HCT116 (cell line): ENCODE results near the gene ARL6. TPM values are rescaled to one million over a fixed set of nuclear protein-coding genes. Genes with fewer than 3 reads are reported as not detected.

Experiments used
- ATAC-seq: fragments of 200-7000 bp; cut with Tn5 transposase; 2 replicates; pipeline ENCODE4 v1.9.1; 2020; ENCODE audit warnings: mild to moderate bottlenecking, moderate library complexity
- BruUV-seq: library from RNA; stranded (reverse); fragments of 400-500 nt; replicated peaks from 2 replicates; lab custom pipeline; 2021; lab: Mats Ljungman, UMichigan
- CTCF ChIA-PET: fragments of 300-600 bp; sonication (Branson Sonifier 250); formaldehyde crosslinking; loops from one replicate; lab custom pipeline; 2021; ENCODE audit warnings: antibody characterized with exemption; lab: Charles Lee
- POLR2A ChIA-PET: fragments of 300-600, 350-600 bp; sonication (Branson Sonifier 250); formaldehyde crosslinking; loops from one replicate; lab custom pipeline; 2021; ENCODE audit warnings: antibody characterized with exemption; lab: Charles Lee
- RAD21 ChIA-PET, 2 experiments: fragments of 300-600 bp; sonication (Branson Sonifier 250); formaldehyde crosslinking; loops; one replicate each; lab custom pipeline; 2023; ENCODE audit warnings: low total read pairs in 2 of 2; ENCODE audit not compliant: uncharacterized antibody in 2 of 2, unreplicated experiment in 2 of 2, low non-redundant PET in 1 of 2; lab: Charles Lee
- DNase-seq: peaks from one replicate; pipeline ENCODE4 v3.0.0-alpha.2; 2010; ENCODE audit warnings: low read depth, low spot score
- H2AFZ ChIP-seq: fragments of 200-600 bp; shearing (Covaris generic), sonication (generic); 2 replicates; pipeline ENCODE4 v1.6.1; 2017; ENCODE audit warnings: low read depth, mixed run types, mixed read lengths, antibody characterized with exemption, low read length; ENCODE audit not compliant: poor library complexity, severe bottlenecking
- H3K27ac ChIP-seq: 2 replicates; pipeline ENCODE4 v1.5.1; 2012; ENCODE audit warnings: low read depth, low read length
- H3K27me3 ChIP-seq: fragments of 200-600 bp; sonication (generic); 2 replicates; pipeline ENCODE4 v1.6.1; 2016; ENCODE audit warnings: mixed run types, low read length, mixed read lengths; ENCODE audit not compliant: insufficient read depth
- H3K36me3 ChIP-seq, 2 experiments: fragments of 200-500 bp in 1 of 2; fragments of 200-600 bp in 1 of 2; sonication (Bioruptor generic) in 1 of 2; sonication (generic) in 1 of 2; 2 replicates each; pipeline versions ENCODE4 v1.5.1 to v1.6.1; 2014 to 2016; ENCODE audit warnings: low read length in 2 of 2, inconsistent platforms in 1 of 2, mixed read lengths in 1 of 2, mixed run types in 1 of 2; ENCODE audit not compliant: insufficient read depth in 2 of 2, control insufficient read depth in 1 of 2
- H3K4me1 ChIP-seq, 2 experiments: fragments of 200-600 bp in 1 of 2; sonication (generic) in 1 of 2; 2 replicates each; pipeline versions ENCODE4 v1.5.1 to v1.6.1; 2012 to 2017; ENCODE audit warnings: low read length in 2 of 2, inconsistent platforms in 1 of 2, mild to moderate bottlenecking in 1 of 2, mixed read lengths in 1 of 2, mixed run types in 1 of 2, moderate library complexity in 1 of 2; ENCODE audit not compliant: insufficient read depth in 2 of 2, control insufficient read depth in 1 of 2
- H3K4me2 ChIP-seq: fragments of 200-600 bp; sonication (generic); 2 replicates; pipeline ENCODE4 v1.6.1; 2017; ENCODE audit warnings: mixed run types, low read length, mixed read lengths
- H3K4me3 ChIP-seq, 2 experiments: fragments of 200-600 bp in 1 of 2; sonication (generic) in 1 of 2; replicated peaks in 1 of 2; 2 replicates each; pipeline ENCODE4 v1.5.1; 2011 to 2016; ENCODE audit warnings: low read length in 2 of 2, control low read depth in 1 of 2, low read depth in 1 of 2, mild to moderate bottlenecking in 1 of 2, mixed read lengths in 1 of 2, mixed run types in 1 of 2
- H3K79me2 ChIP-seq: fragments of 200-600 bp; sonication (generic); 2 replicates; pipeline ENCODE4 v1.6.1; 2017; ENCODE audit warnings: mild to moderate bottlenecking, mixed run types, low read length, moderate library complexity, mixed read lengths; ENCODE audit not compliant: insufficient read depth
- H3K9ac ChIP-seq: fragments of 200-600 bp; sonication (generic); 2 replicates; pipeline ENCODE4 v1.6.1; 2016; ENCODE audit warnings: low read length, mixed read lengths
- H3K9me2 ChIP-seq: fragments of 200-600 bp; sonication (generic), shearing (Covaris generic); 2 replicates; pipeline ENCODE4 v1.6.1; 2017; ENCODE audit warnings: mixed run types, mild to moderate bottlenecking, moderate library complexity; ENCODE audit not compliant: insufficient read depth
- H3K9me3 ChIP-seq, 2 experiments: fragments of 200-500 bp in 1 of 2; fragments of 200-600 bp in 1 of 2; sonication (Bioruptor generic) in 1 of 2; sonication (generic) in 1 of 2; 2 replicates each; pipeline ENCODE4 v1.6.1; 2014 to 2017; ENCODE audit warnings: low read length in 2 of 2, mixed read lengths in 2 of 2, inconsistent platforms in 1 of 2, low read depth in 1 of 2, mild to moderate bottlenecking in 1 of 2, mixed run types in 1 of 2, moderate library complexity in 1 of 2; ENCODE audit not compliant: control insufficient read depth in 1 of 2, insufficient read depth in 1 of 2
- H4K20me1 ChIP-seq: fragments of 200-600 bp; sonication (generic), shearing (Covaris generic); 2 replicates; pipeline ENCODE4 v1.6.1; 2017; ENCODE audit warnings: mixed run types, mild to moderate bottlenecking, moderate library complexity; ENCODE audit not compliant: insufficient read depth
- CBX3 ChIP-seq: IDR thresholded peaks from 2 replicates; pipeline ENCODE4 v1.6.1; 2012; ENCODE audit warnings: low read depth
- CEBPB ChIP-seq: IDR thresholded peaks from 2 replicates; pipeline ENCODE4 v1.6.1; 2012; ENCODE audit warnings: low read depth
- EGR1 ChIP-seq: IDR thresholded peaks from 2 replicates; pipeline ENCODE4 v1.6.1; 2012; ENCODE audit warnings: low read depth
- ELF1 ChIP-seq: IDR thresholded peaks from 2 replicates; pipeline ENCODE4 v1.6.1; 2012; ENCODE audit warnings: low read depth, borderline replicate concordance
- EZH2 ChIP-seq: fragments of 200-600 bp; sonication (generic); IDR thresholded peaks from 2 replicates; pipeline ENCODE4 v1.6.1; 2017; ENCODE audit warnings: antibody characterized with exemption, mixed run types
- FOSL1 ChIP-seq: IDR thresholded peaks from 2 replicates; pipeline ENCODE4 v1.6.1; 2012; ENCODE audit warnings: low read depth
- POLR2A ChIP-seq: IDR thresholded peaks from 2 replicates; pipeline ENCODE4 v1.7.0; 2011; ENCODE audit warnings: borderline replicate concordance; ENCODE audit not compliant: insufficient read depth, insufficient read length; ENCODE audit errors: extremely low read depth
- RAD21 ChIP-seq: IDR thresholded peaks from 2 replicates; pipeline ENCODE4 v1.6.1; 2012; ENCODE audit warnings: low read depth, mild to moderate bottlenecking
- SIN3A ChIP-seq: IDR thresholded peaks from 2 replicates; pipeline ENCODE4 v1.6.1; 2012; ENCODE audit warnings: low read depth
- SRF ChIP-seq: IDR thresholded peaks from 2 replicates; pipeline ENCODE4 v1.6.1; 2012; ENCODE audit warnings: low read depth
- TCF7L2 ChIP-seq: IDR thresholded peaks from 2 replicates; pipeline ENCODE4 v1.7.0; 2011; ENCODE audit warnings: borderline replicate concordance, inconsistent platforms; ENCODE audit not compliant: insufficient read depth, insufficient read length; ENCODE audit errors: extremely low read depth
- YY1 ChIP-seq: IDR thresholded peaks from 2 replicates; pipeline ENCODE4 v1.6.1; 2011; ENCODE audit warnings: low read length, low read depth, moderate library complexity, mild to moderate bottlenecking; ENCODE audit not compliant: insufficient replicate concordance; ENCODE audit errors: extremely low read depth
- ZBTB33 ChIP-seq: IDR thresholded peaks from 2 replicates; pipeline ENCODE4 v1.6.1; 2011; ENCODE audit warnings: mild to moderate bottlenecking, low read length, moderate library complexity; ENCODE audit not compliant: insufficient replicate concordance; ENCODE audit errors: extremely low read depth
- ZFX ChIP-seq: fragments of 450-650 bp; IDR thresholded peaks from 2 replicates; pipeline ENCODE4 v1.6.1; 2017
- intact Hi-C: fragments of 100-400 bp; cut with micrococcal nuclease; formaldehyde crosslinking; loops from 2 replicates; pipeline ENCODE4 v1.10.0; 2022
- total RNA-seq: library from RNA; stranded (reverse); gene quantifications from one replicate; pipeline ENCODE4 v1.2.1, GENCODE V29; 2021; ENCODE audit not compliant: unreplicated experiment
- TF ChIP-seq, protein P1 (sequence below), 3 experiments: fragments of 200-600 bp in 1 of 3; sonication (generic) in 1 of 3; IDR thresholded peaks in 2 of 3; conservative IDR thresholded peaks in 1 of 3; 2 replicates each; pipeline ENCODE4 v1.5.1; 2012 to 2017; ENCODE audit warnings: low read depth in 2 of 3, low read length in 2 of 3, antibody characterized with exemption in 1 of 3, borderline replicate concordance in 1 of 3, control low read depth in 1 of 3, mild to moderate bottlenecking in 1 of 3, mixed read lengths in 1 of 3, mixed run types in 1 of 3, moderate library complexity in 1 of 3; ENCODE audit not compliant: insufficient read depth in 1 of 3
- TF ChIP-seq, protein P2 (sequence below): IDR thresholded peaks from 2 replicates; pipeline ENCODE4 v1.6.1; 2012

The ARL6 gene
- total RNA-seq, 1 experiment from 2014 or later = 2.9 TPM

GRCh38 chr3:97810779-97811390 is 46.3 kb downstream of the ARL6 start:
- no peaks in the 10 kb centered on the region for H4K20me1 ChIP-seq
- BruUV-seq = no TSS peak
- TF ChIP-seq RAD21 (no peak), TCF7L2 (no peak), EGR1 (no peak), EZH2 (no peak)
- no peaks in the 10 kb centered on the region for H3K79me2 ChIP-seq
- no peaks in the 10 kb centered on the region for H3K4me1 ChIP-seq
- no peaks in the 10 kb centered on the region for H3K9me2 ChIP-seq
- no peaks in the 10 kb centered on the region for H3K36me3 ChIP-seq
- H3K9me3 ChIP-seq = no peaks in the 10 kb centered on the region
- RAD21 ChIA-PET = no interaction called here
- no peak overlapping the region for H3K4me2 ChIP-seq
- no peak for DNase-seq
- no peak for ATAC-seq
- H3K27ac ChIP-seq = no peak overlapping the region
- no peak overlapping the region for H2AFZ ChIP-seq
- POLR2A ChIA-PET = no interaction called here
- CTCF ChIA-PET = no interaction called here
- H3K4me3 ChIP-seq = no peak overlapping the region
- no peak overlapping the region for H3K9ac ChIP-seq
- intact Hi-C loops = no loop called here
- no peaks in the 10 kb centered on the region for H3K27me3 ChIP-seq

GRCh38 chr3:97815149-97815917 is 50.8 kb downstream of the ARL6 start:
- no peaks in the 10 kb centered on the region for H4K20me1 ChIP-seq
- BruUV-seq = no TSS peak
- no peaks in the 10 kb centered on the region for H3K79me2 ChIP-seq
- no peak for ATAC-seq
- H2AFZ ChIP-seq = no peak overlapping the region
- no peaks in the 10 kb centered on the region for H3K9me2 ChIP-seq
- no peaks in the 10 kb centered on the region for H3K27me3 ChIP-seq
- intact Hi-C loops = no loop called here
- no peaks in the 10 kb centered on the region for H3K9me3 ChIP-seq
- RAD21 ChIA-PET = no interaction called here
- H3K4me3 ChIP-seq = no peak overlapping the region
- no peak overlapping the region for H3K27ac ChIP-seq
- POLR2A ChIA-PET = no interaction called here
- H3K36me3 ChIP-seq = no peaks in the 10 kb centered on the region
- H3K4me2 ChIP-seq = no peak overlapping the region
- H3K4me1 ChIP-seq = no peaks in the 10 kb centered on the region
- CTCF ChIA-PET = no interaction called here
- H3K9ac ChIP-seq = no peak overlapping the region
- no peak for DNase-seq
- TF ChIP-seq POLR2A (no peak), CEBPB (no peak), FOSL1 (no peak), ZBTB33 (no peak), EGR1 (no peak), SRF (no peak), YY1 (no peak), TCF7L2 (no peak), SIN3A (no peak), ELF1 (no peak), RAD21 (no peak), ZFX (no peak), CBX3 (no peak)
- TF ChIP-seq, protein P1, sequence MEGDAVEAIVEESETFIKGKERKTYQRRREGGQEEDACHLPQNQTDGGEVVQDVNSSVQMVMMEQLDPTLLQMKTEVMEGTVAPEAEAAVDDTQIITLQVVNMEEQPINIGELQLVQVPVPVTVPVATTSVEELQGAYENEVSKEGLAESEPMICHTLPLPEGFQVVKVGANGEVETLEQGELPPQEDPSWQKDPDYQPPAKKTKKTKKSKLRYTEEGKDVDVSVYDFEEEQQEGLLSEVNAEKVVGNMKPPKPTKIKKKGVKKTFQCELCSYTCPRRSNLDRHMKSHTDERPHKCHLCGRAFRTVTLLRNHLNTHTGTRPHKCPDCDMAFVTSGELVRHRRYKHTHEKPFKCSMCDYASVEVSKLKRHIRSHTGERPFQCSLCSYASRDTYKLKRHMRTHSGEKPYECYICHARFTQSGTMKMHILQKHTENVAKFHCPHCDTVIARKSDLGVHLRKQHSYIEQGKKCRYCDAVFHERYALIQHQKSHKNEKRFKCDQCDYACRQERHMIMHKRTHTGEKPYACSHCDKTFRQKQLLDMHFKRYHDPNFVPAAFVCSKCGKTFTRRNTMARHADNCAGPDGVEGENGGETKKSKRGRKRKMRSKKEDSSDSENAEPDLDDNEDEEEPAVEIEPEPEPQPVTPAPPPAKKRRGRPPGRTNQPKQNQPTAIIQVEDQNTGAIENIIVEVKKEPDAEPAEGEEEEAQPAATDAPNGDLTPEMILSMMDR (IDR thresholded peaks at IDR 0.05 in 2 of 3, conservative IDR thresholded peaks at IDR 0.05 in 1 of 3; ENCODE audit: borderline replicate concordance in 1 of 3, insufficient read depth in 1 of 3, low read depth in 2 of 3, low read length in 2 of 3) = no peak
- TF ChIP-seq, protein P2, sequence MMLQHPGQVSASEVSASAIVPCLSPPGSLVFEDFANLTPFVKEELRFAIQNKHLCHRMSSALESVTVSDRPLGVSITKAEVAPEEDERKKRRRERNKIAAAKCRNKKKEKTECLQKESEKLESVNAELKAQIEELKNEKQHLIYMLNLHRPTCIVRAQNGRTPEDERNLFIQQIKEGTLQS = no peak
